MM.1S (cell line): ENCODE data around the gene ACOXL.

ENCODE experiments used
- EZH2 ChIP-seq: fragments of 300-600 bp; sonication (generic); optimal IDR thresholded peaks from 2 replicates; pipeline ENCODE3; 2017; ENCODE audit warnings: low read depth, mild to moderate bottlenecking, antibody characterized with exemption, low read length, mixed read lengths
- TF ChIP-seq, protein P1 (sequence below): fragments of 300-600 bp; sonication (generic); IDR thresholded peaks from 2 replicates; pipeline ENCODE4 v1.5.1; 2016; ENCODE audit warnings: antibody characterized with exemption, low read length, mixed read lengths

DNA sequence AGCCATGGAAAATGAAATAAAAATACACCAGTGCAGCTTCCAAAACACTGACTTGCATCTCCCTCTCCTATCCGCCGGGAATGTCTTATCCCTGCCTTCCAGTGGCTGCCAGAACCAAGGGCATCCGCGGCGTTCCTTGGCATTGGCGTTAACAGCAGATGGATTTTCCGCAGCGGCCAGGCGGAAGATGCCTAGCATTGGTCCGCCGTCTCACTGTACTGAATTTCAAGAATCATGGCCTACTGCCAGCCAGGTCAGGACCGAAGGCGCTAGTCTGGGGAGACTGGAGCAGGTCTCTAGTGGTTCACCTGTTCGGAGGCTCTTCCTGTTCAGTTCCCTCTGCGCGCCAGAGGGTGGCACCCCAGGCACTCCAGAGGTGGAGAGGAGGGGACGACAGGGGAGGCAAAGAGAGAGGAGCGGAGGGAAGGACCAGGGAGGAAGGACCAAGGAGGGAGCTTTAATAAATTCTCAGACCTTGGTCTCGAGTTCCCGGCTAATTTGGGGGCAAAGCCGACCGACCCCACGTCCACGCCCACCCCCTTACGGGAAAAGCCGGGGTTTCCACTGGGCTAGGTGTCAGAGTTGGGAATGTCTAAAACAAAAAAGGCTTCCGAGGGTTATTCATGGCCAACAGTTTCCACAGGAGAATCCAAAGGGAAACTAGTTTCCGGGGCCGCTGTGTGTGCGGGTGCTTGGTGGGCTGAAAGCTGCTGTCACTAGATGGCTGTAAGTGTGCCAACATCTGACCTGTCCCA lies 384.6 kb downstream of the ACOXL start:
- TF ChIP-seq, protein P1, sequence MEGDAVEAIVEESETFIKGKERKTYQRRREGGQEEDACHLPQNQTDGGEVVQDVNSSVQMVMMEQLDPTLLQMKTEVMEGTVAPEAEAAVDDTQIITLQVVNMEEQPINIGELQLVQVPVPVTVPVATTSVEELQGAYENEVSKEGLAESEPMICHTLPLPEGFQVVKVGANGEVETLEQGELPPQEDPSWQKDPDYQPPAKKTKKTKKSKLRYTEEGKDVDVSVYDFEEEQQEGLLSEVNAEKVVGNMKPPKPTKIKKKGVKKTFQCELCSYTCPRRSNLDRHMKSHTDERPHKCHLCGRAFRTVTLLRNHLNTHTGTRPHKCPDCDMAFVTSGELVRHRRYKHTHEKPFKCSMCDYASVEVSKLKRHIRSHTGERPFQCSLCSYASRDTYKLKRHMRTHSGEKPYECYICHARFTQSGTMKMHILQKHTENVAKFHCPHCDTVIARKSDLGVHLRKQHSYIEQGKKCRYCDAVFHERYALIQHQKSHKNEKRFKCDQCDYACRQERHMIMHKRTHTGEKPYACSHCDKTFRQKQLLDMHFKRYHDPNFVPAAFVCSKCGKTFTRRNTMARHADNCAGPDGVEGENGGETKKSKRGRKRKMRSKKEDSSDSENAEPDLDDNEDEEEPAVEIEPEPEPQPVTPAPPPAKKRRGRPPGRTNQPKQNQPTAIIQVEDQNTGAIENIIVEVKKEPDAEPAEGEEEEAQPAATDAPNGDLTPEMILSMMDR, result peak; percentile 67
- TF ChIP-seq EZH2, result no peak
